Measurements from ENCODE around the gene PTPMT1. TPM values are rescaled to one million over a fixed set of nuclear protein-coding genes. Genes with fewer than 3 reads are reported as not detected.

Gene PTPMT1
- total and polyA plus RNA-seq, 12 donors: 16.9 to 66.9 (median 22.4) TPM

DNA sequence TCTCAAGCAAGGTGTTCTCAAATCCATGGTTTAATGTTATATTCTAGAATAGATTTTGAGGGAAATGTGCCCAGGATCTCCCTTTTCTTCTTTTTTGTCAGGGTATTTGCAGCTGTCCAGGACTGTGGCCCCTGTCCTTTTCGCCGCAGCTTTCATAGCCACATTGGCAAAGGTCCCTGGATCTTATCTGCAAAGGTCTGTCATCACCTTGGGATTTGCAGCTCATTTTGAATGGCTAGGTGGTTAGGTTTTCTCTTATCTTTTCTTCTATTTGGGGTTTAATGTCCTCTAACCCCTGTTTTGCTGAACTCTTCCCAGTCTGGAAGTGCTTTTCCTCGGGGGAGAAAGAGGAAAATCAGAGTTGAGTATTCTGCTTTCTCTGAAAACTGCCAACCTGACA, 40.5 kb downstream of the PTPMT1 start:
- DNase-seq (no peak), ATAC-seq (peak in 1 of 8 donors; percentile 35)
- Histone ChIP-seq H3K36me3 (peaks cover 0 to 16% (median 0%) of the 10 kb centered on the region in 9 donors), H3K9me3 (no peaks in the 10 kb centered on the region), H3K4me1 (peaks cover 5 to 34% (median 23%) of the 10 kb centered on the region in 9 donors), H3K4me3 (no peak overlapping the region), H3K27ac (peak overlapping the region in 1 of 10 donors; percentile 42), H3K27me3 (no peaks in the 10 kb centered on the region)
- intact Hi-C loops (cut with DNase I): loop anchor here in 1 of 10 donors (5.0 kb wide), 1 partner anchor 34 kb away; no protein-coding TSS in a partner anchor
- 40 to 52% methylated on average over 3 of the region's 3 CpGs for WGBS, 2 donors
- TF ChIP-seq, protein P1, sequence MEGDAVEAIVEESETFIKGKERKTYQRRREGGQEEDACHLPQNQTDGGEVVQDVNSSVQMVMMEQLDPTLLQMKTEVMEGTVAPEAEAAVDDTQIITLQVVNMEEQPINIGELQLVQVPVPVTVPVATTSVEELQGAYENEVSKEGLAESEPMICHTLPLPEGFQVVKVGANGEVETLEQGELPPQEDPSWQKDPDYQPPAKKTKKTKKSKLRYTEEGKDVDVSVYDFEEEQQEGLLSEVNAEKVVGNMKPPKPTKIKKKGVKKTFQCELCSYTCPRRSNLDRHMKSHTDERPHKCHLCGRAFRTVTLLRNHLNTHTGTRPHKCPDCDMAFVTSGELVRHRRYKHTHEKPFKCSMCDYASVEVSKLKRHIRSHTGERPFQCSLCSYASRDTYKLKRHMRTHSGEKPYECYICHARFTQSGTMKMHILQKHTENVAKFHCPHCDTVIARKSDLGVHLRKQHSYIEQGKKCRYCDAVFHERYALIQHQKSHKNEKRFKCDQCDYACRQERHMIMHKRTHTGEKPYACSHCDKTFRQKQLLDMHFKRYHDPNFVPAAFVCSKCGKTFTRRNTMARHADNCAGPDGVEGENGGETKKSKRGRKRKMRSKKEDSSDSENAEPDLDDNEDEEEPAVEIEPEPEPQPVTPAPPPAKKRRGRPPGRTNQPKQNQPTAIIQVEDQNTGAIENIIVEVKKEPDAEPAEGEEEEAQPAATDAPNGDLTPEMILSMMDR (IDR thresholded peaks at IDR 0.05): no peak

GRCh38 chr11:47606731-47607130, 41.3 kb downstream of the PTPMT1 start:
- intact Hi-C loops (cut with DNase I): loop anchor here in 1 of 10 donors (5.0 kb wide), 1 partner anchor 34 kb away; no protein-coding TSS in a partner anchor
- Histone ChIP-seq H3K4me1 (peaks cover 5 to 41% (median 29%) of the 10 kb centered on the region in 9 donors), H3K4me3 (no peak overlapping the region), H3K36me3 (peaks cover 0 to 20% (median 0%) of the 10 kb centered on the region in 9 donors), H3K27me3 (no peaks in the 10 kb centered on the region), H3K9me3 (no peaks in the 10 kb centered on the region), H3K27ac (peak overlapping the region in 6 of 10 donors; percentile 7 to 66 (median 30))
- TF ChIP-seq, protein P1 (IDR thresholded peaks at IDR 0.05): no peak
- 19 to 27% methylated on average over 5 of the region's 5 CpGs for WGBS, 2 donors
- ATAC-seq (peak; percentile 54 to 87 (median 82)), DNase-seq (peak in 1 of 2 donors; percentile 34)

- 31 to 42% methylated on average over 7 of the region's 7 CpGs for WGBS, 2 donors
- H3K27me3 ChIP-seq: no peaks in the 10 kb centered on the region
- no peaks in the 10 kb centered on the region for H3K9me3 ChIP-seq
- peak; percentile 52 to 70 (median 68) for ATAC-seq
- TF ChIP-seq, protein P1 (IDR thresholded peaks at IDR 0.05): no peak
- peak; percentile 35 to 40 for DNase-seq
- no peak overlapping the region for H3K4me3 ChIP-seq
- peaks cover 0 to 20% (median 0%) of the 10 kb centered on the region in 9 donors for H3K36me3 ChIP-seq
- intact Hi-C loops (cut with DNase I): loop anchor here in 1 of 10 donors (5.0 kb wide), 1 partner anchor 35 kb away; no protein-coding TSS in a partner anchor
- H3K27ac ChIP-seq: peak overlapping the region in 6 of 10 donors; percentile 20 to 66 (median 36)
- H3K4me1 ChIP-seq: peaks cover 5 to 41% (median 29%) of the 10 kb centered on the region in 9 donors
Observed at GRCh38 chr11:47607380-47607779, 42.0 kb downstream of the PTPMT1 start.

DNA sequence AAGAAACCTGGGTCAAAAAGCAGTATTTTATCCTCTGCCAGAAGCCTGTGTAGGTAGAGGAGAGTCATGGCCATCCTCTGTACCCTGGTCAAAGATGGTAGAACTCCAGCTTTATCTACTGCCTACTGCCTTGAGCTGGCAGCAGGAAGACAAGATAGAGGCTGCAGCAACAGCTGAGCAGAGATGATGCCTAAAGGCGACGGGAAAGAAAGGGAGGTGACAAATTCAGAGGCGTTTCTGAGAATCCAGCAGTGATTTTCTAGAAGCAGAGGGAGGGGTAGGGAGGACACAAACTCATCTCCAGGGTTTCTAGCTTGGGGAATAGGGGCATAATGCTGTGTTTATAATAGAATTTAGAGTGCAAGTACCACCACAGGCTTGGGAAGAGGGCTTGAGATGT, 44.3 kb downstream of the PTPMT1 start:
- Histone ChIP-seq H3K36me3 (peaks cover 0 to 20% (median 0%) of the 10 kb centered on the region in 9 donors), H3K27ac (no peak overlapping the region), H3K27me3 (no peaks in the 10 kb centered on the region), H3K4me1 (peaks cover 5 to 41% (median 29%) of the 10 kb centered on the region in 9 donors), H3K9me3 (no peaks in the 10 kb centered on the region), H3K4me3 (no peak overlapping the region)
- TF ChIP-seq, protein P1 (IDR thresholded peaks at IDR 0.05): no peak
- intact Hi-C loops (cut with DNase I): loop anchor here in 3 of 10 donors (5.0 to 10.0 kb wide), 4 partner anchors 37 to 235 kb away; partner anchors contain the start of gene SPI1 (in 2 of the 3)
- DNase-seq (no peak), ATAC-seq (no peak)
- 79 to 81% methylated on average over 3 of the region's 3 CpGs for WGBS, 2 donors
